ENCODE measurements around the gene TPPP.
"Not testable (repeated sequence)": the region's sequence is repeated elsewhere in the genome, so short reads cannot be mapped to it uniquely, and the experiment has no call there.

Gene TPPP

GRCh38 chr5:708374-708773 is 15.2 kb upstream of the TPPP start:
- H3K4me3 ChIP-seq (ENCODE audit: low read length); H3K27me3 ChIP-seq (ENCODE audit: control insufficient read depth, low read length); H4K20me1 ChIP-seq (ENCODE audit: control insufficient read depth, insufficient read depth, low read depth, low read length); H3K4me2 ChIP-seq (ENCODE audit: low read length); H3K4me1 ChIP-seq (ENCODE audit: control insufficient read depth, low read length); H3K79me2 ChIP-seq (ENCODE audit: control insufficient read depth, low read length); H3K9me2 ChIP-seq (replicated peaks; ENCODE audit: control insufficient read depth, low read length); H3K36me3 ChIP-seq (ENCODE audit: control insufficient read depth, low read length); H3F3A ChIP-seq (ENCODE audit: control insufficient read depth, insufficient read depth); H3K9me3 ChIP-seq (ENCODE audit: control insufficient read depth, insufficient read depth, low read length); H3K27ac ChIP-seq (ENCODE audit: low read depth, low read length): not testable (repeated sequence)

- H3K4me2 ChIP-seq (ENCODE audit: low read length); H3K79me2 ChIP-seq (ENCODE audit: control insufficient read depth, low read length); H3K9me2 ChIP-seq (replicated peaks; ENCODE audit: control insufficient read depth, low read length); H3K4me3 ChIP-seq (ENCODE audit: low read length); H3F3A ChIP-seq (ENCODE audit: control insufficient read depth, insufficient read depth); H3K27ac ChIP-seq (ENCODE audit: low read depth, low read length); H4K20me1 ChIP-seq (ENCODE audit: control insufficient read depth, insufficient read depth, low read depth, low read length); H3K27me3 ChIP-seq (ENCODE audit: control insufficient read depth, low read length); H3K9me3 ChIP-seq (ENCODE audit: control insufficient read depth, insufficient read depth, low read length); H3K36me3 ChIP-seq (ENCODE audit: control insufficient read depth, low read length); H3K4me1 ChIP-seq (ENCODE audit: control insufficient read depth, low read length): not testable (repeated sequence)
Measured at GRCh38 chr5:706127-706526, 13.0 kb upstream of the TPPP start.

GRCh38 chr5:696753-697702 is 3.9 kb upstream of the TPPP start:
- H3K4me1 ChIP-seq (ENCODE audit: control insufficient read depth, low read length); H3K4me3 ChIP-seq (ENCODE audit: low read length); H4K20me1 ChIP-seq (ENCODE audit: control insufficient read depth, insufficient read depth, low read depth, low read length); H3K79me2 ChIP-seq (ENCODE audit: control insufficient read depth, low read length); H3K4me2 ChIP-seq (ENCODE audit: low read length); H3K27ac ChIP-seq (ENCODE audit: low read depth, low read length); H3K9me2 ChIP-seq (replicated peaks; ENCODE audit: control insufficient read depth, low read length); H3K9me3 ChIP-seq (ENCODE audit: control insufficient read depth, insufficient read depth, low read length); H3K36me3 ChIP-seq (ENCODE audit: control insufficient read depth, low read length); H3F3A ChIP-seq (ENCODE audit: control insufficient read depth, insufficient read depth): not testable (repeated sequence)
- H3K27me3 ChIP-seq (ENCODE audit: control insufficient read depth, low read length): peaks cover 24% of the 10 kb centered on the region

GRCh38 chr5:696191-696590 is 3.0 kb upstream of the TPPP start:
- not testable (repeated sequence) for H3K4me3 ChIP-seq (ENCODE audit: low read length); H3K4me2 ChIP-seq (ENCODE audit: low read length); H3K27ac ChIP-seq (ENCODE audit: low read depth, low read length); H3K4me1 ChIP-seq (ENCODE audit: control insufficient read depth, low read length); H4K20me1 ChIP-seq (ENCODE audit: control insufficient read depth, insufficient read depth, low read depth, low read length); H3K9me2 ChIP-seq (replicated peaks; ENCODE audit: control insufficient read depth, low read length); H3K9me3 ChIP-seq (ENCODE audit: control insufficient read depth, insufficient read depth, low read length); H3K79me2 ChIP-seq (ENCODE audit: control insufficient read depth, low read length); H3K36me3 ChIP-seq (ENCODE audit: control insufficient read depth, low read length); H3F3A ChIP-seq (ENCODE audit: control insufficient read depth, insufficient read depth)
- peaks cover 22% of the 10 kb centered on the region for H3K27me3 ChIP-seq (ENCODE audit: control insufficient read depth, low read length)

GRCh38 chr5:695475-695874 is 2.3 kb upstream of the TPPP start:
- H3K79me2 ChIP-seq (ENCODE audit: control insufficient read depth, low read length); H3K9me2 ChIP-seq (replicated peaks; ENCODE audit: control insufficient read depth, low read length); H3K27ac ChIP-seq (ENCODE audit: low read depth, low read length); H3K36me3 ChIP-seq (ENCODE audit: control insufficient read depth, low read length); H3K9me3 ChIP-seq (ENCODE audit: control insufficient read depth, insufficient read depth, low read length); H3K4me3 ChIP-seq (ENCODE audit: low read length); H3F3A ChIP-seq (ENCODE audit: control insufficient read depth, insufficient read depth); H3K4me1 ChIP-seq (ENCODE audit: control insufficient read depth, low read length); H3K4me2 ChIP-seq (ENCODE audit: low read length); H4K20me1 ChIP-seq (ENCODE audit: control insufficient read depth, insufficient read depth, low read depth, low read length): not testable (repeated sequence)
- H3K27me3 ChIP-seq (ENCODE audit: control insufficient read depth, low read length): peaks cover 22% of the 10 kb centered on the region

GRCh38 chr5:694042-694431 is 885 bp upstream of the TPPP start:
- not testable (repeated sequence) for H3F3A ChIP-seq (ENCODE audit: control insufficient read depth, insufficient read depth); H3K4me2 ChIP-seq (ENCODE audit: low read length); H4K20me1 ChIP-seq (ENCODE audit: control insufficient read depth, insufficient read depth, low read depth, low read length); H3K36me3 ChIP-seq (ENCODE audit: control insufficient read depth, low read length); H3K27ac ChIP-seq (ENCODE audit: low read depth, low read length); H3K79me2 ChIP-seq (ENCODE audit: control insufficient read depth, low read length); H3K4me3 ChIP-seq (ENCODE audit: low read length); H3K9me3 ChIP-seq (ENCODE audit: control insufficient read depth, insufficient read depth, low read length); H3K4me1 ChIP-seq (ENCODE audit: control insufficient read depth, low read length); H3K9me2 ChIP-seq (replicated peaks; ENCODE audit: control insufficient read depth, low read length)
- H3K27me3 ChIP-seq (ENCODE audit: control insufficient read depth, low read length): peaks cover 18% of the 10 kb centered on the region

Data from DOHH2 (cell line).